Measurements from ENCODE around the gene RNF207.

The RNF207 gene

DNA sequence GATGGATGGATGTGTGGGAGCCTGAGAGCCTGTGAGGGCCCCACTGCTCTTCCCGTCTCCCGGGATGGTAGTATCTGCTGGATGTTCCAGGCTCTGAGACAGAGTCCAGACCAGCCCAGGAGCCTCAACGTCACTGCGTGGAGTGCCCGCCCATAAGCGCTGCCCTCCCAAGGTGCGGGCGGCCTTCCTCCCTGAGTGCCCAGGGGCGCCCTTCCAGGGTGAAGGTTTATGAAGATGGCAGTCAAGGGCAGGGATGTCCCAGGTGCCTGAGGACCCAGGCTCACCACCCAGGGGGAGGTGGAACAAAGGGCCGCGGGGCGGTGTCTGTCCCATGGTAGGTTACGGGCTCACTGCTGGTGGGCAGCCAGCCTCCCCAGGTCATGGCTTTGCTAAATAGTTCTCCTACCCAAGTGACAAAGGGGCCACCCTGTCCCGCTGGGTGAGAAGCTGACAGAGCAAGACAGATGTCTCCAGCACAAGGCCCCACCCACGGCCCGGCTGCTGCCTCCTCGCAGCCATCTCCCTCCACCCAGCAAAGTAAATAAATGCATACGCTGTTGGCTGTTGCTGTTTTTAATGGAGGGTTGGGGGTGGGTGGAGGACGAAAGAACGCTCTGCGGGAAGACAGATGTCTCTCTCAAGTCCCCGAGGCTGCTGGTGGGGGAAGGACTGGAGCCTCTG, 63.9 kb downstream of the RNF207 start:
- DNase-seq, result no peak

DNA sequence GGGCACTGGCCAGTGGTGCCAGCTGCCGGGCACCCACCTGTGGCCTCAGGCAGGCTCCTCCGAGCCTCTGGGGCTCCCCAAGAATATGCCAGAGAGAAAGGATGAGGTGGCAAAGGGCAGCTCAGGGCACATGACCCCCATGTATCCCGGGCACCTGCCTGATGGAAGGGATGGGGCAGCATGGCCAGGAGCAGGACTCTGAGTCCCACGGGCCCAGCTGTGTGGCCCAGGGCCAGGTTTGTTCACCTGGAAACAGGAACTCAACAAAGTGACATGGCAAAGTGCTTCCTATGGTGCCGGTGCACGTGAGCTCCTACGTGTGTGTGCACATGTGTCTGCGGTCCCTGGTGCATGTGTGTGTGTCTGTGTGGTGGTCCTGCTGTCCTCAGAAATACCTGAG, 64.5 kb downstream of the RNF207 start:
- DNase-seq, result no peak

Data from stimulated activated CD4-positive, alpha-beta T cell treated with anti-CD3 and anti-CD28 coated beads, Interleukin-2, amount 100 ng/mL, for 24 hours (primary cell).